ENCODE measurements around the gene KCNT2. TPM values are rescaled to one million over a fixed set of nuclear protein-coding genes. Genes with fewer than 3 reads are reported as not detected.

Gene KCNT2
- total RNA-seq, 1 experiment from 2014 or later: not detected

GRCh38 chr1:196517193-196517592, 91.0 kb downstream of the KCNT2 start:
- H3K27me3 ChIP-seq (ENCODE audit: insufficient read depth, low read length): no peaks in the 10 kb centered on the region
- no peaks in the 10 kb centered on the region for H3K9me3 ChIP-seq (ENCODE audit: control insufficient read depth in 1 of 2, insufficient read depth in 1 of 2, low read depth in 1 of 2, low read length in 2 of 2)
- no peaks in the 10 kb centered on the region for H3K79me2 ChIP-seq (ENCODE audit: insufficient read depth, low read length)
- no TSS peak for BruUV-seq (replicated peaks)
- no peak overlapping the region for H3K4me2 ChIP-seq (ENCODE audit: low read length)
- H3K4me3 ChIP-seq (replicated peaks in 1 of 2; ENCODE audit: low read depth in 1 of 2, low read length in 2 of 2): no peak overlapping the region
- RAD21 ChIA-PET (ENCODE audit: low non-redundant PET in 1 of 2, low total read pairs in 2 of 2, uncharacterized antibody in 2 of 2, unreplicated experiment in 2 of 2): no interaction called here
- DNase-seq (ENCODE audit: low read depth, low spot score) (no peak), ATAC-seq (no peak)
- TF ChIP-seq CEBPB (IDR thresholded peaks at IDR 0.05; ENCODE audit: low read depth): no peak
- no peak overlapping the region for H3K9ac ChIP-seq (ENCODE audit: low read length)
- POLR2A ChIA-PET: no interaction called here
- intact Hi-C loops (cut with micrococcal nuclease): no loop called here
- H3K36me3 ChIP-seq (ENCODE audit: control insufficient read depth in 1 of 2, insufficient read depth in 2 of 2, low read length in 2 of 2): no peaks in the 10 kb centered on the region
- no peaks in the 10 kb centered on the region for H4K20me1 ChIP-seq (ENCODE audit: insufficient read depth)
- H3K9me2 ChIP-seq (ENCODE audit: insufficient read depth): no peaks in the 10 kb centered on the region
- CTCF ChIA-PET: no interaction called here
- no peak overlapping the region for H2AFZ ChIP-seq (ENCODE audit: low read depth, low read length, poor library complexity, severe bottlenecking)
- no peak overlapping the region for H3K27ac ChIP-seq (ENCODE audit: low read depth, low read length)
- no peaks in the 10 kb centered on the region for H3K4me1 ChIP-seq (ENCODE audit: control insufficient read depth in 1 of 2, insufficient read depth in 2 of 2, low read length in 2 of 2)

DNA sequence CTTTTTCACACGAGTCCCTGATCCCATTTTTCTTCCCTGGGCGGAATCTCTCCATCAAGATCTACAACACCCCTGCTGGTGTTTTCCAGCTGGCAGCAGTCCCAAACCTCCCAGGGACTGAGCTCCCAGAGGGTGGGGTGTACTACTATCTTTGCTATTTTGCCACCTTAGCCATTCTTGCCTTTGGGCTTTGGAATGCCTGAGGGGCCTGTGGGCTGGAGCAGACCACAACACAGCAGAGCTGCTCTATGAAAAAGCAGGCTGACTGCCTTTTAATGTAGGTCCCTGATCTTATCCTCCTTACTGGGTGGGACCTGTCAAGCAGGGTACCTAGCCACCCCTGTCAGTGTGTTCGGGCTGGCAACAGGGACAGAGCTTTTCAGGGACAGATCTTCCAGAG, 91.9 kb downstream of the KCNT2 start:
- TF ChIP-seq, protein P1, sequence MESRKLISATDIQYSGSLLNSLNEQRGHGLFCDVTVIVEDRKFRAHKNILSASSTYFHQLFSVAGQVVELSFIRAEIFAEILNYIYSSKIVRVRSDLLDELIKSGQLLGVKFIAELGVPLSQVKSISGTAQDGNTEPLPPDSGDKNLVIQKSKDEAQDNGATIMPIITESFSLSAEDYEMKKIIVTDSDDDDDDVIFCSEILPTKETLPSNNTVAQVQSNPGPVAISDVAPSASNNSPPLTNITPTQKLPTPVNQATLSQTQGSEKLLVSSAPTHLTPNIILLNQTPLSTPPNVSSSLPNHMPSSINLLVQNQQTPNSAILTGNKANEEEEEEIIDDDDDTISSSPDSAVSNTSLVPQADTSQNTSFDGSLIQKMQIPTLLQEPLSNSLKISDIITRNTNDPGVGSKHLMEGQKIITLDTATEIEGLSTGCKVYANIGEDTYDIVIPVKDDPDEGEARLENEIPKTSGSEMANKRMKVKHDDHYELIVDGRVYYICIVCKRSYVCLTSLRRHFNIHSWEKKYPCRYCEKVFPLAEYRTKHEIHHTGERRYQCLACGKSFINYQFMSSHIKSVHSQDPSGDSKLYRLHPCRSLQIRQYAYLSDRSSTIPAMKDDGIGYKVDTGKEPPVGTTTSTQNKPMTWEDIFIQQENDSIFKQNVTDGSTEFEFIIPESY (IDR thresholded peaks at IDR 0.05; ENCODE audit: extremely low read depth, insufficient replicate concordance, low read length): no peak
- no peak for TF ChIP-seq YY1 (IDR thresholded peaks at IDR 0.05; ENCODE audit: extremely low read depth, insufficient replicate concordance, low read depth, low read length)
- no peak for TF ChIP-seq ELF1 (IDR thresholded peaks at IDR 0.05; ENCODE audit: borderline replicate concordance, low read depth)
- TF ChIP-seq EGR1 (IDR thresholded peaks at IDR 0.05; ENCODE audit: low read depth): no peak
- TF ChIP-seq CTCF (IDR thresholded peaks at IDR 0.05 in 2 of 3, conservative IDR thresholded peaks at IDR 0.05 in 1 of 3; ENCODE audit: borderline replicate concordance in 1 of 3, insufficient read depth in 1 of 3, low read depth in 2 of 3, low read length in 2 of 3): no peak
- TF ChIP-seq POLR2AphosphoS5 (IDR thresholded peaks at IDR 0.05; ENCODE audit: low read depth, low read length): no peak
- TF ChIP-seq JUND (IDR thresholded peaks at IDR 0.05): no peak
- TF ChIP-seq RAD21 (IDR thresholded peaks at IDR 0.05; ENCODE audit: low read depth): no peak
- no peak for TF ChIP-seq EZH2phosphoT487 (IDR thresholded peaks at IDR 0.05; ENCODE audit: borderline replicate concordance)
- TF ChIP-seq CEBPB (IDR thresholded peaks at IDR 0.05; ENCODE audit: low read depth): no peak
- ChIA-PET CTCF (no interaction called here), RAD21 (ENCODE audit: low non-redundant PET in 1 of 2, low total read pairs in 2 of 2, uncharacterized antibody in 2 of 2, unreplicated experiment in 2 of 2) (no interaction called here), POLR2A (no interaction called here)
- Histone ChIP-seq H3K4me2 (ENCODE audit: low read length) (no peak overlapping the region), H2AFZ (ENCODE audit: low read depth, low read length, poor library complexity, severe bottlenecking) (no peak overlapping the region), H3K27ac (ENCODE audit: low read depth, low read length) (no peak overlapping the region), H4K20me1 (ENCODE audit: insufficient read depth) (no peaks in the 10 kb centered on the region), H3K9ac (ENCODE audit: low read length) (no peak overlapping the region), H3K4me1 (ENCODE audit: control insufficient read depth in 1 of 2, insufficient read depth in 2 of 2, low read length in 2 of 2) (no peaks in the 10 kb centered on the region), H3K4me3 (replicated peaks in 1 of 2; ENCODE audit: low read depth in 1 of 2, low read length in 2 of 2) (no peak overlapping the region), H3K9me2 (ENCODE audit: insufficient read depth) (no peaks in the 10 kb centered on the region), H3K9me3 (ENCODE audit: control insufficient read depth in 1 of 2, insufficient read depth in 1 of 2, low read depth in 1 of 2, low read length in 2 of 2) (no peaks in the 10 kb centered on the region), H3K36me3 (ENCODE audit: control insufficient read depth in 1 of 2, insufficient read depth in 2 of 2, low read length in 2 of 2) (no peaks in the 10 kb centered on the region), H3K79me2 (ENCODE audit: insufficient read depth, low read length) (no peaks in the 10 kb centered on the region), H3K27me3 (ENCODE audit: insufficient read depth, low read length) (no peaks in the 10 kb centered on the region)
- BruUV-seq (replicated peaks): no TSS peak
- ATAC-seq (no peak), DNase-seq (ENCODE audit: low read depth, low spot score) (no peak)
- intact Hi-C loops (cut with micrococcal nuclease): no loop called here

All from HCT116 (cell line).